Activated CD8-positive, alpha-beta memory T cell treated with anti-CD3 and anti-CD28 coated beads, Interleukin-2, amount 10 ng/mL, durations not matched to agents 7 days and 5 days (primary cell): ENCODE data around the gene PDLIM1. TPM values are rescaled to one million over a fixed set of nuclear protein-coding genes. Genes with fewer than 3 reads are reported as not detected.
A peak's percentile ranks its signal among the peaks of the same experiment; 100 is the strongest.

ENCODE experiments used
- ATAC-seq: fragments of 150-1000 bp; cut with Tn5 transposase; one replicate; pipeline ENCODE4 v1.10.0; 2021; ENCODE audit warnings: moderate library complexity
- CTCF ChIA-PET: fragments of 350-600 bp; sonication (Branson Sonifier 250); formaldehyde crosslinking; loops from one replicate; lab custom pipeline; 2021; ENCODE audit warnings: antibody characterized with exemption; lab: Charles Lee
- DNase-seq: peaks from one replicate; pipeline ENCODE4 v3.0.0-alpha.2; 2020
- H3K27ac Mint-ChIP-seq: one replicate; pipeline ENCODE4 v1.8.0; 2021; ENCODE audit warnings: mild to moderate bottlenecking, mixed read lengths
- H3K27me3 Mint-ChIP-seq: one replicate; pipeline ENCODE4 v1.8.0; 2021; ENCODE audit warnings: mixed read lengths
- H3K36me3 Mint-ChIP-seq: one replicate; pipeline ENCODE4 v1.8.0; 2021; ENCODE audit warnings: mild to moderate bottlenecking, mixed read lengths
- H3K4me1 Mint-ChIP-seq: one replicate; pipeline ENCODE4 v1.8.0; 2021; ENCODE audit warnings: mixed read lengths
- H3K4me3 Mint-ChIP-seq: one replicate; pipeline ENCODE4 v1.8.0; 2021; ENCODE audit warnings: mild to moderate bottlenecking, moderate library complexity, mixed read lengths
- H3K9me3 Mint-ChIP-seq: one replicate; pipeline ENCODE4 v1.8.0; 2022; ENCODE audit warnings: low read depth, mixed read lengths
- total RNA-seq, 2 experiments: library from RNA; stranded (reverse); gene quantifications; one replicate each; pipeline ENCODE4 v1.2.3, GENCODE V29; 2021

The PDLIM1 gene
- total RNA-seq, 2 experiments from 2014 or later: 4.8 to 22.7 TPM

- H3K36me3 Mint-ChIP-seq: no peaks in the 10 kb centered on the region
- H3K4me3 Mint-ChIP-seq: no peak overlapping the region
- peaks cover 23% of the 10 kb centered on the region for H3K4me1 Mint-ChIP-seq
- ATAC-seq: peak; percentile 39
- DNase-seq: peak; percentile 63
- CTCF ChIA-PET: interaction anchor here (0.8 to 1.1 kb wide), 4 partner anchors 11 to 57 kb away, joined by 3 read pairs; no protein-coding TSS in a partner anchor
- H3K9me3 Mint-ChIP-seq: no peaks in the 10 kb centered on the region
- H3K27ac Mint-ChIP-seq: peak overlapping the region; percentile 15
- peaks cover 25% of the 10 kb centered on the region for H3K27me3 Mint-ChIP-seq
Measured at GRCh38 chr10:95308389-95309302, 17.8 kb upstream of the PDLIM1 start.

- no peaks in the 10 kb centered on the region for H3K36me3 Mint-ChIP-seq
- peaks cover 25% of the 10 kb centered on the region for H3K27me3 Mint-ChIP-seq
- no peaks in the 10 kb centered on the region for H3K9me3 Mint-ChIP-seq
- peaks cover 23% of the 10 kb centered on the region for H3K4me1 Mint-ChIP-seq
- H3K4me3 Mint-ChIP-seq: no peak overlapping the region
- no peak overlapping the region for H3K27ac Mint-ChIP-seq
- ATAC-seq: no peak
- CTCF ChIA-PET: interaction anchor here (0.9 kb wide), 1 partner anchor 63 kb away, joined by 3 read pairs; no protein-coding TSS in a partner anchor
- no peak for DNase-seq
Measured at GRCh38 chr10:95306851-95307250, 16.0 kb upstream of the PDLIM1 start.

- no peaks in the 10 kb centered on the region for H3K9me3 Mint-ChIP-seq
- H3K4me3 Mint-ChIP-seq: no peak overlapping the region
- ATAC-seq (no peak), DNase-seq (no peak)
- H3K36me3 Mint-ChIP-seq: no peaks in the 10 kb centered on the region
- H3K4me1 Mint-ChIP-seq: peaks cover 23% of the 10 kb centered on the region
- H3K27me3 Mint-ChIP-seq: peaks cover 22% of the 10 kb centered on the region
- CTCF ChIA-PET: no interaction called here
- H3K27ac Mint-ChIP-seq: no peak overlapping the region
Measured at GRCh38 chr10:95306318-95306650, 15.5 kb upstream of the PDLIM1 start.

GRCh38 chr10:95305606-95306317, 15.0 kb upstream of the PDLIM1 start:
- Mint-ChIP-seq H3K4me1 (peaks cover 23% of the 10 kb centered on the region), H3K27ac (no peak overlapping the region), H3K36me3 (no peaks in the 10 kb centered on the region), H3K4me3 (no peak overlapping the region), H3K27me3 (peaks cover 22% of the 10 kb centered on the region), H3K9me3 (no peaks in the 10 kb centered on the region)
- CTCF ChIA-PET: no interaction called here
- DNase-seq (no peak), ATAC-seq (no peak)

- Mint-ChIP-seq H3K4me3 (no peak overlapping the region), H3K9me3 (no peaks in the 10 kb centered on the region), H3K4me1 (peaks cover 18% of the 10 kb centered on the region), H3K27ac (no peak overlapping the region), H3K36me3 (no peaks in the 10 kb centered on the region), H3K27me3 (peaks cover 19% of the 10 kb centered on the region)
- CTCF ChIA-PET: no interaction called here
- ATAC-seq: no peak
- no peak for DNase-seq
Measured at GRCh38 chr10:95304976-95305375, 14.2 kb upstream of the PDLIM1 start.

- ATAC-seq: no peak
- DNase-seq: no peak
- H3K4me3 Mint-ChIP-seq: no peak overlapping the region
- H3K27ac Mint-ChIP-seq: no peak overlapping the region
- no peaks in the 10 kb centered on the region for H3K9me3 Mint-ChIP-seq
- H3K36me3 Mint-ChIP-seq: no peaks in the 10 kb centered on the region
- CTCF ChIA-PET: interaction anchor here (0.7 to 1.6 kb wide), 2 partner anchors 59 to 61 kb away, joined by 3 to 4 read pairs; no protein-coding TSS in a partner anchor
- peaks cover 19% of the 10 kb centered on the region for H3K27me3 Mint-ChIP-seq
- H3K4me1 Mint-ChIP-seq: peaks cover 13% of the 10 kb centered on the region
Measured at GRCh38 chr10:95304463-95304862, 13.7 kb upstream of the PDLIM1 start.

GRCh38 chr10:95303950-95304349, 13.1 kb upstream of the PDLIM1 start:
- H3K9me3 Mint-ChIP-seq: no peaks in the 10 kb centered on the region
- H3K27me3 Mint-ChIP-seq: peaks cover 19% of the 10 kb centered on the region
- no peak for ATAC-seq
- H3K27ac Mint-ChIP-seq: no peak overlapping the region
- CTCF ChIA-PET: interaction anchor here (0.7 to 1.6 kb wide), 2 partner anchors 59 to 61 kb away, joined by 3 to 4 read pairs; no protein-coding TSS in a partner anchor
- no peak for DNase-seq
- peaks cover 8% of the 10 kb centered on the region for H3K4me1 Mint-ChIP-seq
- H3K4me3 Mint-ChIP-seq: no peak overlapping the region
- no peaks in the 10 kb centered on the region for H3K36me3 Mint-ChIP-seq

GRCh38 chr10:95303535-95303934, 12.7 kb upstream of the PDLIM1 start:
- H3K4me1 Mint-ChIP-seq: peaks cover 4% of the 10 kb centered on the region
- H3K36me3 Mint-ChIP-seq: no peaks in the 10 kb centered on the region
- DNase-seq (no peak), ATAC-seq (no peak)
- H3K27ac Mint-ChIP-seq: no peak overlapping the region
- H3K4me3 Mint-ChIP-seq: no peak overlapping the region
- H3K9me3 Mint-ChIP-seq: no peaks in the 10 kb centered on the region
- H3K27me3 Mint-ChIP-seq: peaks cover 17% of the 10 kb centered on the region
- CTCF ChIA-PET: interaction anchor here (0.7 to 1.6 kb wide), 2 partner anchors 60 to 62 kb away, joined by 3 to 4 read pairs; no protein-coding TSS in a partner anchor

GRCh38 chr10:95300022-95300539, 9.3 kb upstream of the PDLIM1 start:
- no peak overlapping the region for H3K4me3 Mint-ChIP-seq
- peaks cover 3% of the 10 kb centered on the region for H3K27me3 Mint-ChIP-seq
- DNase-seq: no peak
- no peaks in the 10 kb centered on the region for H3K36me3 Mint-ChIP-seq
- peaks cover 18% of the 10 kb centered on the region for H3K4me1 Mint-ChIP-seq
- CTCF ChIA-PET: interaction anchor here (1.4 kb wide), 1 partner anchor 19 kb away, joined by 3 read pairs; no protein-coding TSS in a partner anchor
- H3K9me3 Mint-ChIP-seq: no peaks in the 10 kb centered on the region
- no peak overlapping the region for H3K27ac Mint-ChIP-seq
- no peak for ATAC-seq

GRCh38 chr10:95297402-95297801, 6.6 kb upstream of the PDLIM1 start:
- H3K9me3 Mint-ChIP-seq: no peaks in the 10 kb centered on the region
- H3K27me3 Mint-ChIP-seq: peaks cover 14% of the 10 kb centered on the region
- CTCF ChIA-PET: interaction anchor here (1.1 to 1.2 kb wide), 3 partner anchors 11 to 54 kb away, joined by 3 read pairs; no protein-coding TSS in a partner anchor
- H3K36me3 Mint-ChIP-seq: no peaks in the 10 kb centered on the region
- peaks cover 34% of the 10 kb centered on the region for H3K4me1 Mint-ChIP-seq
- ATAC-seq: no peak
- DNase-seq: no peak
- H3K4me3 Mint-ChIP-seq: no peak overlapping the region
- no peak overlapping the region for H3K27ac Mint-ChIP-seq

- Mint-ChIP-seq H3K27ac (no peak overlapping the region), H3K9me3 (no peaks in the 10 kb centered on the region), H3K4me3 (no peak overlapping the region), H3K27me3 (peaks cover 20% of the 10 kb centered on the region), H3K36me3 (no peaks in the 10 kb centered on the region), H3K4me1 (peaks cover 37% of the 10 kb centered on the region)
- ATAC-seq (no peak), DNase-seq (no peak)
- CTCF ChIA-PET: interaction anchor here (0.6 kb wide), 1 partner anchor 95 kb away, joined by 3 read pairs; no protein-coding TSS in a partner anchor
Measured at GRCh38 chr10:95296764-95297163, 6.0 kb upstream of the PDLIM1 start.

GRCh38 chr10:95295031-95295755, 4.4 kb upstream of the PDLIM1 start:
- Mint-ChIP-seq H3K4me1 (peaks cover 44% of the 10 kb centered on the region), H3K27ac (peak overlapping the region; percentile 92), H3K27me3 (peaks cover 28% of the 10 kb centered on the region), H3K4me3 (peak overlapping the region; percentile 68), H3K36me3 (no peaks in the 10 kb centered on the region), H3K9me3 (no peaks in the 10 kb centered on the region)
- DNase-seq (peak; percentile 86), ATAC-seq (peak; percentile 81)
- CTCF ChIA-PET: interaction anchor here (0.7 to 3.3 kb wide), 9 partner anchors 13 to 1345 kb away, joined by 3 to 29 read pairs (median 3); no protein-coding TSS in a partner anchor
